Measurements from ENCODE around the gene LY6G5C. TPM values are rescaled to one million over a fixed set of nuclear protein-coding genes. Genes with fewer than 3 reads are reported as not detected.

Gene LY6G5C
- total and polyA plus RNA-seq, 9 of the 15 experiments (the other 6 are each of a cell fraction or from before 2014, with no cell fraction given): 0.10 to 0.67 (median 0.46) TPM; not detected in 4

GRCh38 chr6:31717499-31718222 lies 36.8 kb upstream of the LY6G5C start (continued):
- TF ChIP-seq REST (IDR thresholded peaks at IDR 0.05; ENCODE audit: borderline replicate concordance) (peak; percentile 31; the same call in 1 of the 2 replicates), REST (CRISPR knock-in tag; IDR thresholded peaks at IDR 0.05; ENCODE audit: low read depth) (no peak), ZBTB33 (CRISPR knock-in tag; IDR thresholded peaks at IDR 0.05) (0 out of 2 replicates have a peak, but pooled peaks have one; percentile 59), FOXK2 (conservative IDR thresholded peaks at IDR 0.05 in 1 of 2, IDR thresholded peaks at IDR 0.05 in 1 of 2; ENCODE audit: low read depth in 2 of 2) (peak; percentile 47 to 53; a peak in 2 of 4 replicates), PTTG1 (tag; IDR thresholded peaks at IDR 0.05; ENCODE audit: low read depth) (no peak), DPF2 (IDR thresholded peaks at IDR 0.05) (peak; percentile 56), RBFOX2 (IDR thresholded peaks at IDR 0.05; ENCODE audit: low read depth, low read length) (0 out of 2 replicates have a peak, but pooled peaks have one; percentile 28), ZNF592 (IDR thresholded peaks at IDR 0.05) (peak; percentile 43; the same call in 1 of the 2 replicates), NR4A1 (CRISPR knock-in tag; IDR thresholded peaks at IDR 0.05) (no peak), NR4A1 (tag; IDR thresholded peaks at IDR 0.05) (no peak)
